H9 (cell line): ENCODE data around the gene STOX2. TPM values are rescaled to one million over a fixed set of nuclear protein-coding genes. Genes with fewer than 3 reads are reported as not detected.

ENCODE experiments used
- DNase-seq: peaks from one replicate; pipeline ENCODE4 v3.0.0-alpha.2; 2017
- H2AFZ ChIP-seq: one replicate; pipeline ENCODE4 v1.6.1; 2013; ENCODE audit warnings: mild to moderate bottlenecking, low read length, control low read depth, moderate library complexity
- H2AK5ac ChIP-seq: 2 replicates; pipeline ENCODE4 v1.6.1; 2013; ENCODE audit warnings: low read length, control low read depth, mixed read lengths; ENCODE audit not compliant: insufficient read length
- H2BK120ac ChIP-seq: one replicate; pipeline ENCODE4 v1.6.1; 2013; ENCODE audit warnings: low read depth, mild to moderate bottlenecking, low read length, control low read depth, inconsistent platforms; ENCODE audit not compliant: poor library complexity, severe bottlenecking
- H2BK12ac ChIP-seq: 2 replicates; pipeline ENCODE4 v1.6.1; 2013; ENCODE audit warnings: low read length, control low read depth, mixed read lengths, low read depth; ENCODE audit not compliant: insufficient read length
- H2BK15ac ChIP-seq: 2 replicates; pipeline ENCODE4 v1.6.1; 2013; ENCODE audit warnings: low read depth, low read length, control low read depth
- H2BK20ac ChIP-seq: one replicate; pipeline ENCODE4 v1.6.1; 2013; ENCODE audit warnings: low read depth, mild to moderate bottlenecking, low read length, control low read depth, inconsistent platforms; ENCODE audit not compliant: poor library complexity, severe bottlenecking
- H2BK5ac ChIP-seq: 2 replicates; pipeline ENCODE4 v1.6.1; 2013; ENCODE audit warnings: low read length, control low read depth, mixed read lengths; ENCODE audit not compliant: insufficient read length
- H3K14ac ChIP-seq: 2 replicates; pipeline ENCODE4 v1.6.1; 2013; ENCODE audit warnings: low read length, control low read depth; ENCODE audit not compliant: insufficient read depth
- H3K18ac ChIP-seq: 2 replicates; pipeline ENCODE4 v1.6.1; 2013; ENCODE audit warnings: low read depth, mild to moderate bottlenecking, mixed read lengths, low read length, control low read depth; ENCODE audit not compliant: insufficient read length
- H3K23ac ChIP-seq: 2 replicates; pipeline ENCODE4 v1.6.1; 2013; ENCODE audit warnings: low read length, control low read depth, mixed read lengths, low read depth; ENCODE audit not compliant: insufficient read length
- H3K23me2 ChIP-seq: 2 replicates; pipeline ENCODE4 v1.6.1; 2013; ENCODE audit warnings: low read depth, mild to moderate bottlenecking, mixed read lengths, low read length, control low read depth; ENCODE audit not compliant: insufficient read length, poor library complexity, severe bottlenecking
- H3K27ac ChIP-seq: 2 replicates; pipeline ENCODE4 v1.5.1; 2013; ENCODE audit warnings: low read length, control low read depth, mixed read lengths, low read depth; ENCODE audit not compliant: insufficient read length
- H3K27me3 ChIP-seq: 2 replicates; pipeline ENCODE4 v1.6.1; 2013; ENCODE audit warnings: low read length, control low read depth, inconsistent platforms; ENCODE audit not compliant: insufficient read depth
- H3K4ac ChIP-seq: 2 replicates; pipeline ENCODE4 v1.6.1; 2013; ENCODE audit warnings: low read depth, mild to moderate bottlenecking, control low read depth, inconsistent platforms, low read length, moderate library complexity
- H3K4me1 ChIP-seq: 2 replicates; pipeline ENCODE4 v1.6.1; 2013; ENCODE audit warnings: low read length, control low read depth, inconsistent platforms; ENCODE audit not compliant: insufficient read depth
- H3K4me2 ChIP-seq: 2 replicates; pipeline ENCODE4 v1.6.1; 2013; ENCODE audit warnings: low read length, control low read depth, mixed read lengths; ENCODE audit not compliant: insufficient read length, insufficient read depth
- H3K56ac ChIP-seq: 2 replicates; pipeline ENCODE4 v1.6.1; 2013; ENCODE audit warnings: low read depth, mild to moderate bottlenecking, mixed read lengths, low read length, control low read depth; ENCODE audit not compliant: insufficient read length
- H3K79me1 ChIP-seq: 2 replicates; pipeline ENCODE4 v1.6.1; 2013; ENCODE audit warnings: low read depth, mild to moderate bottlenecking, moderate library complexity, low read length, control low read depth, inconsistent platforms; ENCODE audit not compliant: insufficient read depth, poor library complexity, severe bottlenecking
- H3K79me2 ChIP-seq: 2 replicates; pipeline ENCODE4 v1.6.1; 2013; ENCODE audit warnings: low read length, control low read depth, inconsistent platforms; ENCODE audit not compliant: insufficient read depth
- H3K9ac ChIP-seq: 2 replicates; pipeline ENCODE4 v1.6.1; 2013; ENCODE audit warnings: low read length, control low read depth, mixed read lengths; ENCODE audit not compliant: insufficient read length; ENCODE audit errors: extremely low read depth
- H3K9me3 ChIP-seq: one replicate; pipeline ENCODE4 v1.6.1; 2013; ENCODE audit warnings: low read depth, low read length, inconsistent platforms; ENCODE audit not compliant: control insufficient read depth
- H3T11ph ChIP-seq: one replicate; pipeline ENCODE4 v1.6.1; 2013; ENCODE audit warnings: mild to moderate bottlenecking, low read length, control low read depth, inconsistent platforms
- H4K20me1 ChIP-seq: one replicate; pipeline ENCODE4 v1.6.1; 2013; ENCODE audit not compliant: control insufficient read depth, insufficient read length, insufficient read depth
- H4K5ac ChIP-seq: 2 replicates; pipeline ENCODE4 v1.6.1; 2013; ENCODE audit warnings: low read depth, mild to moderate bottlenecking, mixed read lengths, low read length, control low read depth; ENCODE audit not compliant: insufficient read length
- H4K8ac ChIP-seq: replicated peaks from 2 replicates; pipeline ENCODE4 v1.6.1; 2013; ENCODE audit warnings: low read length, control low read depth, mixed read lengths, low read depth; ENCODE audit not compliant: insufficient read length
- H4K91ac ChIP-seq: 2 replicates; pipeline ENCODE4 v1.6.1; 2013; ENCODE audit warnings: low read depth, mild to moderate bottlenecking, moderate library complexity, mixed read lengths, low read length, control low read depth; ENCODE audit not compliant: insufficient read length
- H3K27ac Mint-ChIP-seq, 3 experiments: 2 replicates in 2 of 3; 3 replicates in 1 of 3; pipeline ENCODE4 v1.8.0; 2020 to 2021; ENCODE audit warnings: mixed read lengths in 3 of 3, mild to moderate bottlenecking in 1 of 3, moderate library complexity in 1 of 3
- H3K27me3 Mint-ChIP-seq: 2 replicates; pipeline ENCODE4 v1.8.0; 2021; ENCODE audit warnings: low read depth, mild to moderate bottlenecking, moderate library complexity, mixed read lengths
- H3K36me3 Mint-ChIP-seq, 3 experiments: 2 replicates in 2 of 3; 3 replicates in 1 of 3; pipeline ENCODE4 v1.8.0; 2020 to 2021; ENCODE audit warnings: low read depth in 3 of 3, mixed read lengths in 3 of 3; ENCODE audit not compliant: insufficient read depth in 1 of 3
- H3K4me1 Mint-ChIP-seq, 2 experiments: 2 replicates each; pipeline ENCODE4 v1.8.0; 2020; ENCODE audit warnings: mixed read lengths in 2 of 2
- H3K4me3 Mint-ChIP-seq, 2 experiments: 2 replicates in 1 of 2; 3 replicates in 1 of 2; pipeline ENCODE4 v1.8.0; 2020 to 2021; ENCODE audit warnings: mild to moderate bottlenecking in 2 of 2, mixed read lengths in 2 of 2, moderate library complexity in 1 of 2
- H3K9me3 Mint-ChIP-seq, 2 experiments: 2 replicates in 1 of 2; 3 replicates in 1 of 2; pipeline ENCODE4 v1.8.0; 2020; ENCODE audit warnings: mild to moderate bottlenecking in 2 of 2, mixed read lengths in 2 of 2, moderate library complexity in 1 of 2
- WGBS: extraction: QIAGEN DNeasy Blood & Tissue Kit; methylation state at CpG from one replicate; pipeline ENCODE4 v1.1.7; 2013; ENCODE audit warnings: missing lambda C conversion rate, low lambda C conversion rate, mixed read lengths; ENCODE audit not compliant: insufficient read length; ENCODE audit errors: extremely low coverage; 5-methylcytosine and 5-hydroxymethylcytosine counted together
- total RNA-seq: library from RNA; stranded (reverse); gene quantifications from 2 replicates; pipeline ENCODE4 v1.2.1, GENCODE V29; 2021
- TF ChIP-seq, protein P1 (sequence below): fragments of 200-600 bp; sonication (generic); conservative IDR thresholded peaks from 3 replicates; pipeline ENCODE4 v1.8.0; 2021; ENCODE audit warnings: antibody characterized with exemption, mild to moderate bottlenecking

STOX2 gene
- total RNA-seq, 1 experiment from 2014 or later = 28.2 TPM

DNA sequence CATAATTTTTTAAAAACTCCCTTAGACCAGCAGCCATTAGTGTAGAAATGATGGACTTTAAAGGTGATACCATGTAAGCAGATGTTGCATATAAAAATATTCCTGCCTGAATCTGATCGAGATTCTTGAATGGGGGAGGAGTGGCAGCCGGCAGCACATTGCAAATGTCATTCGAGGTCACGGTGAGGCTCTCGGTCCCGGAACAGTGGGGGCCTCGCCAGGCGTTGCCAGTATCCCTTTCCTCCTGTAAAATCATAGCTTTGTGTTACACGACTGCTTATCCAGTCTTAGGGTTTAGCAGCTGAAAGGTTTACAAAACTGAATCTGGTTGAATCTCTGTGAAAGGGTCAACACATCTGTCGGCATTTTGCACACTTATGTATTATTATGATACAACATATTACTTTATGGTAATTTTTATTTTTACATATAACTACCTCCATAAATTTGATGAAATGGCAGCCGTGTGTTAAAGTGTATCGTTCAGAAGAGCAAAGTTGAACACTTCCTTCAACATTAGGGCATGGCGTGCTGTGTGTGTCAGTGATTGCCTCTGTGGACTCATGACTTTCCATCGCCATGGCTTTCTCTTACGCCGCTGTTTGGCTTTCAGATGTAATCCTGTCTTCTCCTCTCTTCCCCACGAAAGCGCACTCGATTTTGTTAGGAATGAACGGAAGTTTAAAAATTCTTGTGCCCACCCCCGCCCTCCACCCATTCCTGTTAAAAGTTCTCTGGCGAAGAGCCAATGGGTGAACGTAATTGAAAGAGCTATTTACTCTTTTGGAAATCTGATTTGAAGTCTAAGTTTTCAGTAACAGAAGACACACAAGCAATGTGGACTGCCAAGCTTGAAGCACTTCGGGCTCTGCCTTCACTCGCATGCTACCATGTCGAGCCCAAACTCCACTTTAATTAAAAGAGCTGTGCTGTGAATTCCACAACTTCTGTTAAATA is 114.8 kb downstream of the STOX2 start:
- no peaks in the 10 kb centered on the region for H3K9me3 ChIP-seq
- no peak overlapping the region for H3K4ac ChIP-seq
- Mint-ChIP-seq H3K27ac (no peak overlapping the region), H3K36me3 (peaks cover 0 to 7% (median 0%) of the 10 kb centered on the region in 3 experiments; a peak in 3 of 7 replicates), H3K27me3 (no peaks in the 10 kb centered on the region), H3K4me3 (no peak overlapping the region), H3K9me3 (no peaks in the 10 kb centered on the region), H3K4me1 (peaks cover 12% of the 10 kb centered on the region in 2 experiments)
- H3K4me2 ChIP-seq = no peak overlapping the region
- H3K56ac ChIP-seq = no peak overlapping the region
- H2BK15ac ChIP-seq = no peak overlapping the region
- H3K79me1 ChIP-seq = no peaks in the 10 kb centered on the region
- no peak overlapping the region for H4K5ac ChIP-seq
- H2AFZ ChIP-seq = no peak overlapping the region
- H2BK20ac ChIP-seq = no peak overlapping the region
- no peak overlapping the region for H3T11ph ChIP-seq
- TF ChIP-seq, protein P1, sequence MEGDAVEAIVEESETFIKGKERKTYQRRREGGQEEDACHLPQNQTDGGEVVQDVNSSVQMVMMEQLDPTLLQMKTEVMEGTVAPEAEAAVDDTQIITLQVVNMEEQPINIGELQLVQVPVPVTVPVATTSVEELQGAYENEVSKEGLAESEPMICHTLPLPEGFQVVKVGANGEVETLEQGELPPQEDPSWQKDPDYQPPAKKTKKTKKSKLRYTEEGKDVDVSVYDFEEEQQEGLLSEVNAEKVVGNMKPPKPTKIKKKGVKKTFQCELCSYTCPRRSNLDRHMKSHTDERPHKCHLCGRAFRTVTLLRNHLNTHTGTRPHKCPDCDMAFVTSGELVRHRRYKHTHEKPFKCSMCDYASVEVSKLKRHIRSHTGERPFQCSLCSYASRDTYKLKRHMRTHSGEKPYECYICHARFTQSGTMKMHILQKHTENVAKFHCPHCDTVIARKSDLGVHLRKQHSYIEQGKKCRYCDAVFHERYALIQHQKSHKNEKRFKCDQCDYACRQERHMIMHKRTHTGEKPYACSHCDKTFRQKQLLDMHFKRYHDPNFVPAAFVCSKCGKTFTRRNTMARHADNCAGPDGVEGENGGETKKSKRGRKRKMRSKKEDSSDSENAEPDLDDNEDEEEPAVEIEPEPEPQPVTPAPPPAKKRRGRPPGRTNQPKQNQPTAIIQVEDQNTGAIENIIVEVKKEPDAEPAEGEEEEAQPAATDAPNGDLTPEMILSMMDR = no peak
- H3K79me2 ChIP-seq = no peaks in the 10 kb centered on the region
- H4K8ac ChIP-seq = no peak overlapping the region
- no peaks in the 10 kb centered on the region for H3K27me3 ChIP-seq
- no peak overlapping the region for H3K23ac ChIP-seq
- WGBS = no CpG with 5 or more reads among the region's 26 CpGs
- H3K18ac ChIP-seq = no peak overlapping the region
- no peak overlapping the region for H2AK5ac ChIP-seq
- H2BK12ac ChIP-seq = no peak overlapping the region
- no peaks in the 10 kb centered on the region for H3K23me2 ChIP-seq
- no peak overlapping the region for H3K27ac ChIP-seq
- H3K14ac ChIP-seq = no peak overlapping the region
- no peak for DNase-seq
- H4K91ac ChIP-seq = no peak overlapping the region
- no peak overlapping the region for H2BK5ac ChIP-seq
- H3K9ac ChIP-seq = no peak overlapping the region
- H2BK120ac ChIP-seq = no peak overlapping the region
- no peaks in the 10 kb centered on the region for H4K20me1 ChIP-seq
- H3K4me1 ChIP-seq = no peaks in the 10 kb centered on the region; the same call in 1 of the 2 replicates
